Suppressor macrophage (primary cell): ENCODE results near the gene ADAMTS16.

ENCODE experiments used
- DNase-seq, 4 experiments: peaks; one replicate each; pipeline ENCODE4 v3.0.0-alpha.2; 2020 to 2022

Gene ADAMTS16

DNA sequence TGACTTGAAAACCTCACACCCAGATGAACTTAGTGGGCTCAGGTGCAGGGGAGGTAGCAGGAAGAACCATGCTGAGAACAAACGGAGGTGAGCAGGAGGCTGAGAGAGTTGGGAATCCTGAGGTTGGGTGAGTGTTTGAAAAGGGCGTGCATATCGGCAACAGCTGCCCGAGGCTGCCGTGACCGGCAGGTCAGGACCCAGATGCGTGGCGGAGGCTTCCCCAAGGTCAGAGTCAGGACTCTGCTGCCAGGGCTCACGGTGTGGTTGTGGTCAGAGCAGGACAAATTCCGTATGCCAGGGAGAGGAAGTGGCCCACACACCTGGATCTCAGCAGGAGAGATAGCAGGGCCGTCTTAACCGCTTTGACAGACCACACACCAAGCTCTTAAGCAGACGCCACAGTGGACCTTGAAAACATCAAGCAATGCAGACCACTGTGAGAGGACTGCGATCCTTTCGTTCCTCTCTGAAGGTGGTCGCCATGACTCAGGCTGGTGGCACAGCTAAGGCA lies 43.1 kb downstream of the ADAMTS16 start:
- no peak for DNase-seq

DNA sequence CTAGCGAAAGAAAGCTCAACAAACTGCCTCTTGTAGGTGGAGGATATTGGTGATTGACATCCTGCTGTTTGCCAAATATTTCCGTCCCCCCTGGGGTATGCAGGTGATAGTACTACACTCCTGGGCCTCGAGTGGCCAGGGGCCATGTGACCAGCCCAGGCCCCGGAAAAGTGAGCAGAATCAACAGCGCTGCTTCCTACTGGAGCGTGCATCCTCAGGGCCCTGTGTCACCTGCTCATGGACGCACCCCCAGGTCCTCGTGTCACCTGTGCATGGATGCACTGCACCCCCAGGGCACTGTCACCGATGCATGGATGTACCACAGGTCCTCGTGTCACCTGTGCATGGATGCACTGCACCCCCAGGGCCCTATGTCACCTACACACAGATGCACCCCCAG lies 43.8 kb downstream of the ADAMTS16 start:
- DNase-seq: no peak

DNA sequence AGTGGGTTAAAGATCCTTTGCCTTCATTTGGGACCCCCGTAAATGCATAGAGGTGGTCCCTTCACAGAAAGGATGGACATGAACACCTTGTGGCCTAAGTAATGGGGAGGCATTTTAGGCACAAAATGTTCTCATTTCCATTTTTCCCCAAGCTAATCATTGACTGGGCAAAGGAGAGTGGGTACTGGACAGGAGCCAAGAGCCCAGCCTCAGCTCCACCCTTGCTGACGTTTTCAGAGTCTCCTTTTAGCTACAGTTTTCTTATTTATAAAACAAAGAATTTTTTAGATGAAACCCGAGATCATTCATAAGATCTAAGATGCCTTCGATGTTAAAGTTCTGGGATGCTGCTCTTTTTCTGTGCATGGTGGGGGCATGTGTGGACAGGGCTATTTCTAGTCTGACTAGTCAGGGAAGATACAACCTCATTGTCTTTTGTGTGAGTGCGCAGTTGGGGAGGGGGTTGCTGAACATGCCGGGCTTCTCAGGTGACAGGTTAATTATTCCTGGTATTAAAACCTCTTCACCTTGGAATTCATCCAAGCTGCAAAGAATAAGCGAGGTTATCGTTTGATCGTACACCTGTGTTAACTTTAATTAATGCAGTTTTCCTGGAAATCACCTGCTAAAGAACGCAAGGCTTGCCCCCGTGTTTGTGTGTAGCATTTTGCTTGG lies 48.4 kb downstream of the ADAMTS16 start:
- DNase-seq: no peak

DNA sequence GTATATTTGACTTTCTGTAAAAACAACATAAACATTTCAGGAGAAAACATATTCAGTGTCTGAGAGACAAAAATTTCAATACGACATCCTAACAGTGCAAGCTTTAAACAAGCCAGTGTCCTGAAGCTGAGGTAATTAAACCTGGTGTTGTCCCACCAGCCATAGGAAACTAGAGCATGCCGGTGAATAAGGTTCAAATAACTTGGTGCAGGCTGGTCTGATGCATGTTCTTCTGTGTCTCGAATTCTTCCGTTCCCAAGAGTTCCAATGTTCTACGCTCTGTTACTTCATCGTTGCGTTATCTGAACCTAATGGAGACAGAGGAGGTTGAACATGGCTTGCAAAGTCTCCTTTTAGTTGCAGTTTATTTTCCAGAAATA lies 48.9 kb downstream of the ADAMTS16 start:
- DNase-seq: no peak

DNA sequence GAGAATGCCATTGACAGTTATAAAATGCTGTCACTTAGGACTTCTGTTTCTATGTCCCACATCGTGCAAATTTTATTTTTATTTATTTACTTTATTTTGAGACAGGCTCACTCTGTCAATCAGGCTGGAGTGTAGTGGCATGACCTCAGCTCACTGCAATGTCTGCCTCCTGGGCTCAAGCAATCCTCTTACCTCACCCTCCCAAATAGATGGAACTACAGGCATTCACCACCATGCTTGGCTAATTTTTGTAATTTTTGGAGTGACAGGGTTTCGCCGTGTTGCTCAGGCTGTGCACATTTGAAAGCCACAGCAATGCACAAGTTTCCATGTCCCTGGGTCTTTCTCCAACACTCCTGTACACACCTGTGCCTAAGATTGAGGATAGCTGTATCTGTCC lies 51.8 kb downstream of the ADAMTS16 start:
- DNase-seq: no peak

DNA sequence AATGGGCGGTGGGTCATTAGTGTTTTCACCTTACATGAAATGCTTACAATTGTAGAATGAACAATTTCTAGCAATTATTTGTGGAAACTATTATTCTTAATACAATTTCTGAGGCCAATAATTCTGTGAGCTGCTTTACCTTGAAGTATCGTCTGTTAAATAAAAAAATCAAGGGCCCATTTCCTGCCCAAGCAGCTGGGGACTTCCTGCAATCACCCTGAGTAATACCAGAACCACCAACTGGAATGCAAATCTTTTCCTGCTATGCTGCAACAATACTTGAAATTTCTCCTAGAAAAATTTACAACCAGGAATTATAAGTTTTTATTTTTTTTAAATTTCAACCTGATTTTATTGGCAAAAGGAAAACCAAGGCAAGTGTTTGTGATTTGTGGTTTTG lies 52.6 kb downstream of the ADAMTS16 start:
- no peak for DNase-seq

DNA sequence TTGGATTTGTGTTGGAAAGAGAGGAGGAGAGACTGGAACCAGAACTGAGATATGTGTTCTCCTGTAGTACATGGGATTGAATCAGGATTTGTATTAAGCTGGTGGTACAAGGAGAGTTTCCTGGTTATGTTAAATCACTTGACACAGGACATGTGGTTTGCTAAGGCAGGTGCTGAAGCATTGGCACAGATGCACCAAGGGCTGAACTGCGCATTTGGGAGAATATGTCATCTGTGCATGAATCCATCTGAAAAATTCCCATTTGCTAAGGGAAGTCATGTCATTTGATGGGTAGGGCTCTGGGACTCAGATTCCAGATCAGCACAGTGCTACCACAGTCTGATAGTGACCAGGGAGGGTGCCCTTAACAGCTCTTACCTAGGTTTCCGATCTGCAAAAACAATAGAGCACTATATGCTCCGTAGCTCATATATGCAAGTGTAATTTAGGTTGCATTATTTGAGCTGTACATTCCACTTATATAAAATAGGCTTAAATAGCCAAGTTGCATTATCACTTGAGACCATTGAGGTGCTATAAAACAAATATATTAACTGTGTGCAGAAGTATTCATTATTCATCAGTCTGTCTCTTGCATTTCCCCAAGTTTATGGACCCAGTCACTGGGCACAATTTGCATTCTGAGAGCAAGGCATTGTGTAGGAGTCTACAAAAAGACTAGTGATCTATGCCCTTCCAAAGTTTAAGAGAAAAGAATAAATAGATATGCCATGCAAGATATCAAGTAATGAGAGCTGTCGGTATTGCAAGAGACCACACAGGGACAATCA lies 55.2 kb downstream of the ADAMTS16 start:
- DNase-seq: no peak

DNA sequence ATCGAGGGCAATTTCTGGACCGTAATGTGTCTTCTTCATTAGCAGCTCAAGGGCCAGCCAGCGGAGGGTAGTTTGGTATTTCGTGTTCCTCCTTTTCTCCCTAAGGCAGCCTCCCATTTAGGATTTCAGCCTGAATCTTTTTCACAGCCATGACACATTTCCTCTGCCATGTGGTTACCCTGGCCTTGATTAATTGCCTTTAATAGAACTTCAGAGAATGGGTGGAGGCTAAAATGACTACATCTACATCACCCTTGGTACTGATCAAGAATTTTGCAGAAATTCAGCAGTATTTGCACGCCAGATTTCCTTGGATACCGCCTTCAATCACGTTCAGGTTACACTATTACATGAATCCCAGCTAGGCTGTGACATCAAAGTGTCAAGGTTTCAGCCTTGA lies 58.0 kb downstream of the ADAMTS16 start:
- DNase-seq: no peak

DNA sequence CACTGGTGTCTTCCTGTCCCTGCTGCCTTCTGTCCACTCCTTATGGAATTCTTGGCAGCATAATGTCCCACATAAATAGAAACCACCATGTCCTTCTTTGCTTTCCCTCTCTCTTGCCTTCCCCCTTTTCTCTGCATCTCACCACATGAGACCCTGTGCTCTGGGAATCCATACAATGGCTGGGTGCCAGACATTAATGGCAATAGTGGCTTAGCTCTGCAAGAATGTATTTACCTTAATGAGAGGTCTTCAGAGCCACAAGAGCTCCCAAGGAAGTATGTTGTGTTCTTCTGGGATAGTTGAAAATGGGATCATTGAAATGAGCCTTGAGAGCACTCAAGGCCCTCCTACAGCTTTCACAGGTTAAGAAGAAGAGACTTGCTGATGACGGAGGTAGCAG lies 58.7 kb downstream of the ADAMTS16 start:
- DNase-seq: no peak

DNA sequence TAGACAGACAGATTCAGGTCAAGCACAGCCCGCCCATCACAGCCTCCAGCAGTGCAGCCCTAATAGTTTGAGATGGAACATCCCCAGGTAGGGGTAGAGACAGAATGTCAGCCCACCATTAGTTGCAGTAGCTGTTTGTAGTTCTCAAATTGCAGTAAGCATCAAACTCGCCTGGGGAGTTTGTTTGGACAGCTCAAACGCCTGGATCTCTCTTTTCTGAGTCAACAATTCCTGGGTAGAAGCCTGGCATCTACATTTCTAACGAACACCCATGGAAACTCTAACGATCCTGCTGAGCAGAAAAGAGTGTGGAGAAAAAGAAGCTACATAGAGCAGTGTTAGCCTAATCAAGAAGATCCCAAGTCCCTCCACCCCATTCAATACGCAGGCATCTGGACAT lies 59.4 kb downstream of the ADAMTS16 start:
- no peak for DNase-seq

DNA sequence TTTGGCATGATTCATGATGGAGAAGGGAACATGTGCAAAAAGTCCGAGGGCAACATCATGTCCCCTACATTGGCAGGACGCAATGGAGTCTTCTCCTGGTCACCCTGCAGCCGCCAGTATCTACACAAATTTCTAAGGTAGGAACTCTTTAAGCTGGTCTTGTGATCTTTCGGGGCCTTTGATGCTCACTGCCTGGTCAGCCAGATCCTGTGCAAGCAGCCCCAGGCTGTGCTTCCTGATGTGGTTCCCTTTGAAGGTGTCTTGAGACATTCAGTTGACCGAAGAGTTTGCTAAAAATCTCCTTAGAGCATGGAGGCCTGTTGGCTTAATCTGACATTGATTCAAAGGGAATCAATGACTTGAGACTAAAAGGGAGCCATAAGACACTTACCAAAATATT lies 60.0 kb downstream of the ADAMTS16 start:
- no peak for DNase-seq

DNA sequence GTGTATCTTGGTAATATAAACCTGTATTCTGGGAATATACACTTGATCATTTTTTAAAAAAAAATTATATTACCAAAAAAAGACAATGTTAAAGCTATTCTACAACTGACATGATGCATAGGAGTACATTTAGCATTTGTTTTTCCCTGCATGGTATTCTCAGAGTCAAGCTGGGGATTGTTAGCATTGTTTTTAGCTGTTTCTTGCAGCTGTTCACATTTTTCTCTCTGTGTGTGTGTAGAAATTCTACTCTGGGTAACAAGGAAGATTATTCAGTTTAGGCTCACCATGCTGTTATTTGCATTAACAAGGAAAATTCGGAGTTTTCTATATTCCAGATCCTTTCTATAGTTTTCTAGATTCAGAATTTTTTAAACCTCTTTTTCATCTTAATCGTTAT lies 62.2 kb downstream of the ADAMTS16 start:
- DNase-seq: no peak

DNA sequence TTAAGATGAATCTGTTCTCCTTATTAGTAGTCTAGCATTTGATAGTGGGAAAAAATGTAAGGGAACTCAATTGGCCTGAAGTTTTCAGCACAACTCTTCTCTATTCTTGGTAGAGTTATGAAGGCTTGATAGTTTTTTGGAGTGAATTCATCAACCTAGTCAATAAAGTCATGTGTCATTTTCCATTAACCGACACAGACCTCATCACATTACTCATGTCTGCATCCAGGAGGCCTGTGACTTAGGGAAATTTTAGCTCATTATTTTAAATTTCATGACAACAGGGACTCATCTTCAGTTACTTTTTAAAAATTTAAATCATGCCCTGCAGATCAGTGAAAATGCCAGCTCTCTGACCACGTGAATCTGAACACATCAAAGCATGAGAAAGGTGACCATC lies 63.3 kb downstream of the ADAMTS16 start:
- DNase-seq: no peak

DNA sequence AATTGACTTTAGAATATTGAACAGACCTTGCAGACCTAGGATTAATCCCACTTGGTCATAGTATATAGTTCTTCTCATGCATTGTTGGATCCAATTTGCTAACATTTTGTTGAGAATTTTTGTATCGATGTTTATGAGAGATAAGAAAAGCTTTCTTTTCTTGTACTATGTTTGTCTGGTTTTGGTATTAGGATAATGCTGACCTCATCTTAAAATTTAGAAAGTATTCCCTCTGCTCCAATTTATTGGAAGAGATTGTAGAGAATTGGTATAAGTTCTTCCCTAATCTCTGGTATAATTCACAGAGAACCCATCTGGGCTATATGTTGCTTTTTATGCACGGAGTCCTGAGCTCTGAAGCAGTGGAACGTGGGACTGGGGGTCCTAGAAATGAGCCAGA lies 67.7 kb downstream of the ADAMTS16 start:
- DNase-seq: no peak

DNA sequence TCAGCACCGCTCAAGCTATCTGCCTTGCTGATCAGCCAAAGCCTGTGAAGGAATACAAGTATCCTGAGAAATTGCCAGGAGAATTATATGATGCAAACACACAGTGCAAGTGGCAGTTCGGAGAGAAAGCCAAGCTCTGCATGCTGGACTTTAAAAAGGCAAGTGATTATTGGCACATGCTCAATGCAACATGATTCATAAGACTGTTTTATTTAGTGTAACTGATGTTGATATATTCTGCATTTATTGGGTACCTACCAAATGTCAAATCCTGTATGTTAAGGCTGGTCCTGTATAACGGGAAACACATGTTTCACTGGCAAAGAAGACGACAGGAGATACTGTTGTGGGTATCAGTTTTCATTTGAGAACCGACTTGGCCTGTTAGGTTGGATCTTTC lies 69.0 kb downstream of the ADAMTS16 start:
- DNase-seq: no peak

DNA sequence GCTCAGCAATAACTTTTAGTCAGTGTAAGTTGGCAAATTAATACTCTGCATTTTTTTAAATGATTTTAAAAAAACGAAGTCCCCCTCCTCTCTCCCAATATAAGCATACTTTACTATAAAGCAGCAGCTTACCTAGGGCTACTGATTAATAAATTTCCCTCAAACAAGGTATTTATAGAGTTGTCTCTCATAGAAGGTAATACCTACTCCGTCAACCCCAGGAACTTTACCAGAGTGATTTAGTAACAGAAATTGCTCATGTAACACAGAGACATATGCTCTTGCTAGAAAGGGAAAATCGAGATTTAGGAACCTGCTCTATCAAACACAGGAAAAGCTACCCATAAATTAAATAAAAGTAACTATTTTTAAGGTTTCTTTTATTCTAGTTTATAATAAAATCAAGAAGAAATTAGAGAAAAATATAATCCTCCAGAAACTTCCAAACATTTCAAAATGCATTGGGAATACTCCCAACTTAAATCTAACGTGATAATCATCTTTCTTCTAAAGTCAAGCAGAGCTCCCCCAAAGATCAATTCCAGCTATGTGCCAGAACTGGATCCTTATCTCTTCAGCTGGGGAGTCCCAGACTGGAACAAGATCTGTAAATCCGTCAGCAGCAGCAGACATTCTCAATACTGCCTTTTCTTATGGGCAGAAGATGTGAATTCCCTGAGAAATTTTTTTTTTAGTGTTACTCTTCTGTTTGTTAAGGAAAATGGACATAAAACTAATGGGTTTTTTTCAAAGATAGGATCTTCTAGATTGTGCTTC lies 69.6 kb downstream of the ADAMTS16 start:
- no peak for DNase-seq

DNA sequence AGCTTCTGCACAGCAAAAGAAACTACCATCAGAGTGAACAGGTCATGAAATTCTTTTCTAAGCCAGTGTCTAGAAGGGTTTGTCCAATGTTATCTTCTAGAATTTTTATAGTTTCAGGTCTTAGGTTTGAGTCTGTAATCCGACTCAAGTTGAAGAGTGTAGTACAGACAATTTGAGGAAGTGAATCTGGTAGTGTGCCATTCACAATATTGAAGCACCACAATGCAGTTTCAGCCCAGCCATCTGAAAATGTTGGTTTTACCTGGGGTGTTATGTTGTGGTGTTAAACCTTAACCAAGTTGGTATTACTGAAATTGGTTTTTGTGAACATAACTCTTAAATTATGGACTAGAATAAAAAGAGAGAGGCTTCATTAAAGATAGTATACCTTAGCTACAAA lies 77.2 kb downstream of the ADAMTS16 start:
- DNase-seq: no peak

DNA sequence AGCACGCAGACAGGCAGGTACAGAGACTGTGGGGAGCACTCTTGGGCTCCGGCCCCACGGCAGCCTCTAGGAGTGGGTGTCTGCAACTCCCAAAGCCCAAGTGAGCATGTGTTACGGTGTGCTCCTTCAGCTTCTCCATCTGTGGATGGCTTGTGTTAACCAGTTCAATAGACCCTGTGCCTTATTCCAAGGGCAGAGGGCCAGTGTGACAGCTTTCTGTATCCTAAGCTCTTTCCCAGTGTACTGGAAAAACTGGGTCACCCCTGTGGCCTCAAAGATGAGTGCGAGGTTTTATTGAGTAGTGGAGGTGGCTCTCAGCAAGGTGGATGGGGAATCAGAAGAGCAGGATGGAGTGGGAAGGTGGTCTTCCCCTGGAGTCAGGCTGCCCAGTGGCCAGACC lies 78.3 kb downstream of the ADAMTS16 start:
- no peak for DNase-seq

DNA sequence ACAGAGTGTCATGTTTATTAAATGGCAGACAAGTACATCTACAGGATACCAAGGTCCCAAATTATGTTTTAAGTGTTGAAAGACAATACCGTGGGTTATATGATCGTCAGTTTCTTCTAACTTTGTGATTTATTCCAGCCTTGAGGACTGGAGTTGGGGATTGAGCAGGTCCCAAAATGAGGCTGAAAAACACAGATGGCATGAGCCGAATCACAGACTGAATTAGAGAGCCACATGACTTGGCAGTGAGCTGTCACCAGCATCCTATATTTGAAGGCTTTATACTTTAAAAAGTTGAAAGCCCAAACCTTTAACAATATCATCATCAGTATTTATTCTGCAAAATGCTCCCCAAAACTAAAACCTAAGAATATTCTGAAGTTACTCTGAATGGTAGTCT lies 79.4 kb downstream of the ADAMTS16 start:
- no peak for DNase-seq

DNA sequence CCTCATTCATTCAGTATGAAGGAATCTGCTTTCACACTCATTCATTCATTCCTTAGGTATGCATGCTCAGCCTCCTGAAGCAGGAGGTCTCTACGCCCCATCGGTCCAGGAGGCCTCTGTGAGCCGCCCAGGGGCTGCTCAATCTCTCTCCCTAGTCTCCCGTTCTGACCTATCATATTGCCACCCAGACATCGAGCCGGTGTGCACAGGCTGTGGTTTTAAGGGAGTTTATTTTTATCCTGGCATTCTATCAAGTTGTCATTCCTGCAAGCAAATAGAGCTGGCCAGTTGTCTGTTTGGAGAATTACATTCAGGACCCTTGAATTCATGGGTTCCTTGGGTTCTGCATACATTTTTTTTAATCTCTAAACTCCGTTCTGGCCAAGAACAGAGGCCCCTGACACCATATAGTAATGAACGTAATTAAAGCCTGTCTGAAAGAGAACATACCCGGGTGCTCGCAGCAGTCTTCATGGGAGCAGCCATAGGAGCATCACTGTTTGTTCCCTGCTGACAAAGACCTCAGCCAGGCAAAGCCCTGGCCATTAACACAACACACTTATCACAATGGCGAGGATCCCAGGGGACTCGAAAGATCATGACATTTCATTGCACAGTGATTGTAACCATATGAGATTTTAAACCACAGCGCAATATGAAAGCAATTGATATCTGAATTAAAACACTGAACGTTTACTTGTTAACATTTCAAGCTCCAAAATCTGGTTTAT lies 80.9 kb downstream of the ADAMTS16 start:
- no peak for DNase-seq

DNA sequence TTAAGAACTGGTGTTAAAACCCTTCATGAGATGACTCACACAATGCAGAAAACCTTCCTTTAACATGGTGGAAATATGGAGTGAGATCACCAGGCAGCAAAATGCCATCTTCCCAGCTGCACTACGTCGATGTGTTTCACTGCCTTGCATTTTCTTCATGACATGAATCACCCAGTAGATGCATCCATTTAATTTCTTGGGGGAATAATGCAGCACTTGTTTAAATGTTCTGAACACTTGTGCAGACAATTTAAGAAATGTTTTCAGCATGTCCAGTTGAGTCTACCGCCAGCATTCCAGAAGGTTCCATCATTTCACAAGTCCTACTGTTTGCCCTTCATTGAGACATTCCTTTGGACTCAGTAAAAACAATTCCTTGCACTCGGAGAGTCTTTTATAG lies 81.6 kb downstream of the ADAMTS16 start:
- no peak for DNase-seq

DNA sequence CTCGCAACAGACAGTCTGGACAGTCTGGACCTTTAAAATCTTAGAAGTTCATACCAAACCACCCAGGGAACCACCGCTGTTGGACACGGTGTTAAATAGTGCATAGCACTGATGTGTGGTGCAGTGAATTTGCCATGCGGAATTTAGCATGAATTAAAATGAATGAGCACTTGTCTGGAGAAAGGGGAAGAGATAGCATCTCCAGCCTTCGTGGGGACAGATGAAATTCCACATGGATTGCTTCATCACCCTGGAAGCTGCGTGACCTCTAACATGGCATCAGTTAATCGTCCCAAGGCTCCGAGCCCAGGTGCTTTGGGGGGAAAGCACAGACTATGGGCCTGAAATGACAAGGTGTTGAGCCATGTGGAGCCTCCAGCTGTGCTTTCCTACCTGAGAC lies 91.4 kb downstream of the ADAMTS16 start:
- no peak for DNase-seq

DNA sequence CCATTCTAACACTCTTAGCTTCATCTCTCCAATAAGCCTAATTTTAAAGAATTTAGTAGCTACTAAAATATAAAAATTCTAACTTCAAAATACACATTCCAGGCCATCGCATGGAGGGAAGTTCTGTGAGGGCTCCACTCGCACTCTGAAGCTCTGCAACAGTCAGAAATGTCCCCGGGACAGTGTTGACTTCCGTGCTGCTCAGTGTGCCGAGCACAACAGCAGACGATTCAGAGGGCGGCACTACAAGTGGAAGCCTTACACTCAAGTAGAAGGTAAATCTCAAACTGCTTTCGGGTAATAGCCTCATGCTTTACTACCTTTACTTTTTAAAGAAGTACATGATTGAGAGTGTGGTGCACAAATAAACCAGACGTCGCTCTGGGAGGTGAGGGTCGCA lies 94.8 kb downstream of the ADAMTS16 start:
- no peak for DNase-seq
